NOMO-1 treated with dmso at 0.1 percent for 144 hours (cell line): Measurements from ENCODE around the gene CPVL.
"Not testable (repeated sequence)": the region's sequence is repeated elsewhere in the genome, so short reads cannot be mapped to it uniquely, and the experiment has no call there.

Experiments used
- DNase-seq: peaks from one replicate; lab custom pipeline; 2025; ENCODE audit not compliant: unreplicated experiment; lab: John Stamatoyannopoulos, UW

The CPVL gene

DNA sequence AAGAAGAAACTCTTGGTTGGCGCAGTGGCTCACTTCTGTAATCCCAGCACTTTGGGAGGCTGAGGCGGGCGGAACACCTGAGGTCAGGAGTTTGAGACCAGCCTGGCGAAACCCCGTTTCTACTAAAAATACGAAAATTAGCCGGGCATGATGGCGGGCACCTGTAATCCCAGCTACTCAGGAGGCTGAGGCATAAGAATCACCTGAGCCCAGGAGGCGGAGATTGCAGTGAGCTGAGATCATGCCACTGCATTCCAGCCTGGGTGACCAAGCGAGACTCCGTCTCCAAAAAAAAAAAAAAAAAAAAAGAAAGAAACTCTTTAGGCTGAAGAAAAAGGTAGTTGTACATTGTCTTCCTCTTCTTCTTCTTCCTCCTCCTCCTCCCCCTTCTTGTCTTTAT lies 53.2 kb downstream of the CPVL start:
- DNase-seq = not testable (repeated sequence)

DNA sequence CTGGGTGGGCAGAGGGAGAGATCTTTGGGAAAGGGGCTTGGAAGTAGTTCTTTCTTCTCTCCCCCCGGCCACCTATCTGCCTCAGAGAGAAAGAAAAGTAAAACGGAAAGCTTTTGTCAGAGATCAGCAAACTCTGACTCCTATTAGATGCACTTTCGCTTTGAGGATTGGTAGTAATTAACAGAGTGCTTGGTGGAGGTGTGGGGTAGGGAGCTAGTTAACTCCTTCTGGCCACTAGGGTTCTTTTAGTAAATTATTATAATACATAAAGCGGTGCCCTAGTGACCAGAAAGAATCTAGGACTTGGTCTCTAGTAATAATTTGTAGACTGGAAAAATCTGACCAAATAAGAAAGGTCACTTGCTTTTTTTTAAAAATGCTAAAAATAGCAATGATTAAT lies 54.6 kb downstream of the CPVL start:
- no peak for DNase-seq

DNA sequence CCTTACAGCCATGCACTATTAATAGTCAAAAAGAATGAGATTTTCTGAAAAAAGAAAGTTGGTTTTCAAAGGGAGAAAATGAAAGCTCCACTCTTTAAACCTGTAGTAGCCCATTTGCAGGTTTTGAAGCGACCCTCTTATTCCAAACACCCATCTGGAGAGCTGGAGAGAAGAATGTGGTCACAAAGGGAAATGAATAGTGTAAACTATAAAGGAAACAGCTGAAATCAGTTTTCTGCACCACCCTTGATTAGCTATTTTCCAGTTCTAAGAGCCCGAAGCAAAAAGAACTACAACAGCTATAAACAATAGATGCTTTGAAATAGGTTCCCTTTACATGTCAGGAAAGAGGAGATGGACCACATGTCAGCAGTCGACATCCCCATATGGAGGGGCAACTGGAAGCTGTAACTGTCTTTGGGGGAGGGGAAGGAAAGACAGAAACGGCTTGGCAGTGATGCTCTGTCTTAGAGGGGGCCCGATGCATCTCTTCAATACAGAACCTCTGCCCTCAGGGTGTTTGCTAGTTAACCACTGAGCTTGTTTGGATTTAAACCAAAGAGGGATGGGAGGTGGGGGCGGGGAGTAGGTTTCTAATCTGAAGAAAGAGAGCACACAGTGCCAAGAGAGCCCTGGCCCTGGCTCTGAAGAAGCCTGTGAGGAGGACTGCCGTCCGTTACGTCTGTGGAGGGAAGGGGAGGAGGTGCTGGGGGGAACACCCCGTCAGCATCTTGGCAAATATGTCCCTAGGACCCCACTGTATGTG lies 55.3 kb downstream of the CPVL start:
- DNase-seq = no peak

DNA sequence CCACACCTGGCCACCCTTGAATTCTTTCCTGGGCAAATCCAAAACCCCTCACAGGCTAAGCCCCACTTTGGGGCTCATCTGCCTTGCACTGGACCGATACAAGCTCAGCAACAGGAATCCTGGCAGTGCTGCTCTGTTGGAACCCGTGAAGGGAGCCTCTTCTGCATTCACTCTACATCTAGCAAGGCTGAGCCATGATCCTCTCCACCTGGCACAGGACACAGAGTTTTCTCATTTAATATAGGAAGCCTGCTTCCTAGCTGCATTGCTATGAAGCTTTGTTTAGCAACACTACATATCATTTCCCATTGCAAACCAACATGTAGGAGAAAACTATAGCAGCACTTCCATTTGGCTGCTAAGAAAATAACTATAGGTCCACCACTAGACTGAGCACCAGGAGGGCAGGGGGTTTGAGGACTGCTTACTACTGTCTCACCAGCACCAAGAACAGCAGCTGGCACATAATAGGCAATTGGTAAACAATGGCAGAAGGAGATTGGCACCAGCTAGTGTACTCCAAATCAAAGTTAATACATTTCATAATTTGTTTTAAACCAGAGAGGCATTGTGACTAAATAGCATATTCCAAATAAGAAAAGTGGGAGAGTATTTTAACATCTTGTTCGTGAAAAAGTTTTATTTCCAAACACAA lies 56.1 kb downstream of the CPVL start:
- no peak for DNase-seq

DNA sequence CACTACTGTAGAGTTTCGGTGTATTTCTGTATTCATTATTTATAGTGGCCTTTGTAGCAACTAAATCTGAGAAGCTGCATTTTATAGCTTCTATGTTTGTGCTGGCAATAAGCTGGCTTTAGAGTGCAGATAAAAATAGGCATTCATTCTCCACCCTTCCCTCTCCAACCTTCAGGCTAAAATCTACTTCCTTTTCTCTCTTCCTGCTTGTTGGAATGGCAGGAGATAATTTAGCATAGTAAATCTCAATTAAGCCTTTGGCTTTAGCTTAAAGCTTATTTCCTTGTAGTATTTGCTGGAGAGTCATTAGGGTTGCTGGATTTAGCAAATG lies 58.5 kb downstream of the CPVL start:
- no peak for DNase-seq

DNA sequence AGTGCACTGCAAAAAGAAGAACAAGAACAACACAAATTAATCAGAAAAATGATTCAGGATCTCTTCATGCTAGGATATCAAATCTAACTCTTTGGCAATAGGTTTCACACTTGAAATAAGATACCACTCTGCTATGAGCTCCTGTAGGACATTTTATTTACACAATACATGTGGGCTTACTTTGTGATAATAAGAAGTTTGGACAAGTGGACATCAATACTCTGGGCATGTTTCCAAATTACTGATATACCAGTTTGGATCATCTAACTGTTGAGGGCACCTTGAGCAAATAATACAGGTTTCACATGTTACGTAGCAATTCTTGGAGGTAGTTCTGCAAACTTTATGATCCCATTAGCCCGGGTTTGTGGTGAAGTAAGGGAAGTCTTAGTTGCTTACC lies 59.8 kb downstream of the CPVL start:
- DNase-seq = no peak

DNA sequence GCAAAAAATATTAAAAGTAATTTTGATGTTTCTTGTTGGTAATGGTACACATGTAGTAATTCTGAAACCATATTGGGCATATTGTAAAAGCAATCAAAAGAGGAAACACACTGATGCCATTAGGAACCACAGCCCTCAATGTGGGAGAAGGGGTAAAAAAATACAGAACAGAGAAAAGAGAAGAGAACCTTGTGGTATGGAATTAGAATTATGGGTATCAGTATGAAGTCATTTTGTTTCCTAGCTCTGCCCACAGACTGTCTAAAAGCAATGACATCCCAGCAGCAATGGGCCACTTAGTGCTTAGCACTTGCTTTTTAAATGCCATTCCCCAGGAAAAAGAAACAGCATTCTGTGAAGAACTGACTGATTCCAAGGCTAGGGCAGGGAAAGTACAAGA lies 61.5 kb downstream of the CPVL start:
- peak; percentile 81 for DNase-seq

DNA sequence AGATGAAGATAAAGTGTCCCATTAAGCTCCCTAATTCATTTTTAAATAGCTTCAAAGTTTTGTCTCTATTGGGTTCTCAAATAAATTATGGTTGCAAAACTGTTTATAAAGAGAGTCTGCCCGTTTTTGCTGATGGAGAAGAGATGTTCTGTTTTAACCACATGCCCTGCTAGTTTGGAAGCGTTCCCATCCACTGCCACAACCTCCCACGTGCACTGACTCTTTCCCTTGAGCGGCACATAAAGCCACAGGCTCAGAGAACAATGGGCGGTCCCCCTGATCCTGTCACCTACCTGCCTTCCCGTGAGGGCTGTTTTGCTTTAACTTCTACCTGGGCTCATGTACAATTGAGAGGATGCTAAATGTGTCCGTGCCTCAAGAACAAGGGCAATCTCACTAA lies 65.5 kb downstream of the CPVL start:
- no peak for DNase-seq

DNA sequence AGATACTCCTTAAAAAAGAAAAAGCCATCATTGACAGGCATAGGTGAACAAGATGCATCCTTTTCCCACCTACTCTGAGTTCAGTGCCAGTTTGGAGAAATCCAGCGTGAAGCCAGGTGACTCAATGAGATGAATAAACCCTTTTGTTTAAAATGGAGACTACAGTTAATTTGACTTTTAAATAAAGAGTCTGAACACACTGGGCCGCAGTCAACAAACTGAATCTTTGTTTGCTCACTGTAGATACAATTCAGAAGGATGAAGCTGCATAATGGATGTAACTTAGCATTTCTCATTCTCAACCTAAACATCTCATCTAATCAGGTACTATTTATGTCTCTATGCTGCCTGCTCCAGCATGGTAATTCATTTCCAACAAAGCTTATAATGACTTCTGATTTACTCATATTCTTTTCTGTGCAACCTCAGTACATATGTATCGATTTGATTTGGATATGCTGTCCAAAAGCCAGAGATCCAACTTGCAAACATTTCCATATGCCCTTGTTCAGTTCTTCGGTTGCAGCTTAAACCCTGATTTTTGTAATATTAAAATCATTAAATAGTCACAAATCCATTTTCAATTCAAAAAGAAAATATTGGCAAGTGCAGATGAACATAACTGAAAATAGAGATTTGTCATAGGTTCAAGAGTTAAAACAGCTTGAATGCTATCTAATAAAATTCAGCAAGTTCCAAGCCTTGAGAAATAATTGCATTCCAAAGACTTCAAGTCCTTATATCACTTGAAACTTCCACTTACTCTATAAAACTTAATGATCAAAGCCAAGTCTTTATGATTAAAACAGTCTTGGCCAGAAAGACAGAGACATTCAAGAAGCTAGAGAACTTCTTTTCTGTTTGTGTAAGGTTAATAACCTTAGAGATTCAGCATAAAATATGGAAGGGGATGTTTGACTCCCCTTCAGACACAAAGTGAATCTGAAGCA lies 67.8 kb downstream of the CPVL start:
- no peak for DNase-seq

DNA sequence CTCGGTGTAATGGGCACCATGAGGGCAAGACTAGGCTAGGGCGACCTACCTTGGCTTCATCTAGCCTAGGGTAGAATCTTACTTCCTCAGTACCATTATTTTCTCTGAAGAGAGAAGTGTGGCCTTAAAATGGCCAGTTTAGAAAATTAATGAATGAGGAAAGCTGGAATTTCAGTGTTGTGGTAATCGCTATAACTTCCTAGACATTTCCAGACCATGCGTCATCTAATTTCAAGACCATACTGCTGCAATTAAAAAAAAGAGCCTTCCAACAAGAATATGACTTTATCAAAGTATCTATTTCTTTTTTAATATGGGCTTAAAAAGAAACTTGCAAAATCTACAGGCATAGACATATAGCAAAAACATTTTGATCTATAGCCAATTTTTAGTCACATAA lies 68.5 kb downstream of the CPVL start:
- DNase-seq = no peak

DNA sequence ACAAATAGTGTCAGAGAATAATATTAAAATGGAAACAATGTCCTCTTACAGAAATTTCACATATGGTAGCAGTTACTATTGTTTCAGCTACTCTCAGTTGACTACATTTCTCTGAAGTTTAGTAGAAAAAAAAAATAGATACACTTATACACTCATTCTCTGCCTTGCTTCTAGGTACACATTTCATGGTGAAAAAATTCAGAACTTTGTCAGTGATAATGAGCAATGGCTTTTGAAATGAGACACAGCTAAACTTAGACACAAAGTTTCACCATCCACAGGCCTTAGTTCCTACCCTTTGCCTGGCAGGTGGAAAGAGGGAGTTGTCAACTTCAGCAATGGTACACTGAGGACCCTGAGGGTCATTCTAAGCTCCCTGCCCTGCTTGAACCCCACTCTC lies 69.2 kb downstream of the CPVL start:
- no peak for DNase-seq

DNA sequence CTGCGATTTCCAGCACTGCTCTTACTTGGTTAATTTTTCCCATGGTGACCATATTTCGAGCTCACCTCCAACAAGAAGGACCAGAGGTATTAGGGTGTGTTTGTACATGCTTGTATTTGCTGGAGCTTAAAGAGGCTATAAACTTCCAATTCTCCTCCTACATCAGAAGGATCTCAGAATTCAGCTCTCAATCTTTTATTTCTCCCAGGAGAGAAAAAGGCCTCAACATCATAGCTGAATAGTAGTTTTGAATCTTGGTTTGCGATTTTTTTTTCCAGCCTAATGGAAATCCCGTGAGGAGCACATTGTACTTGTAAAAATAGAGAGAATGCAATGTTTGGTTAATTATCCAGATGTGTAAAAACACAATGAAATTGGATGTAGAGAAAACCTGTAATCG lies 69.7 kb downstream of the CPVL start:
- DNase-seq = no peak

DNA sequence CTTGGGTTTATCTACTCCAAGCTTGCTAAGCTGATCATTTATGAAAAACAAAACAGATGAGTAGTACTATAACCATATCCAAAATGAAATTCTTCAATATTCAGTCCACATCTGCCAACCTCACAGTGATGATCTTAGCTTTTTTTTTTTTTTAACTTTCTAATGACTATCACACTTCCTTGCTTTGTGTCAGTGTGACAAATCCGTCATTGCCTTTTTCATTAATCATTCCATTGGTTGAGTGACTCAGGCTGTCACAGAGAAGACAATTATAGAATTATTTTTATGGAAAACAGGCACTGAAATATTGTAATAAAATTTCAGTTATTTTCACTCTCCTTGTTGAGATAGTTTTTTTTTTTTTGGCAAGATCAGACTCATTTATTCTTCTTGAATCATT lies 70.7 kb downstream of the CPVL start:
- no peak for DNase-seq

DNA sequence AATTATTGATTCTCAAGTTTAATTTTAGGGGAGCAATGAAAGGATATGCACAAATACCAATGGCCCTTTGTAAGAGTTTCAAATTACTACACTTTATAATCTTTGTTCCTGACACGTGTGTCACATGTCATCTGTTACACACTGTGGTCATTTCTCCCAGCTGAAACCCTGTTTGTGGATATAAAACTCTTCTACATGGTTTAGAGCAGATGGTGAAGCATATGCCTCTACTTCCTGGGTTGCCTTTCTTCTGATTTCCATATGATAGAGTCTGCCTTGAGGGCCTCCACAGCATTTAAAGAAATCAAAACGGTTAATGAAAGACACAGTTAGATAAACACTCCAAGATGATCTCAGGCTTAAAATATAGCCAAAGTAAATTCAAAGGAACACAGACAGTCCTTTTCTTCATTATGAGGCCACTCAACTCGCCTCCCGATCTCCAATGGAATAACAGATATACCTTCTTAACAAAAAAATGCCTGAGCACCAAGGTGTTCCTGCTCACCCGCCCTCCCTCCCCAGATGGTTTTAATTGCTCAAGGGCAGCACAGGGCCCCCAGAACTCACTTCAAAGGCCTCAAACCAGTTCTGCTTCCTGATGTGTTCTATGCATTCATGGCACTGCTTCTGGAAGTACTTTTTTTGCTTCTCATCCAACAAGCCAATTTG lies 75.0 kb downstream of the CPVL start:
- no peak for DNase-seq

DNA sequence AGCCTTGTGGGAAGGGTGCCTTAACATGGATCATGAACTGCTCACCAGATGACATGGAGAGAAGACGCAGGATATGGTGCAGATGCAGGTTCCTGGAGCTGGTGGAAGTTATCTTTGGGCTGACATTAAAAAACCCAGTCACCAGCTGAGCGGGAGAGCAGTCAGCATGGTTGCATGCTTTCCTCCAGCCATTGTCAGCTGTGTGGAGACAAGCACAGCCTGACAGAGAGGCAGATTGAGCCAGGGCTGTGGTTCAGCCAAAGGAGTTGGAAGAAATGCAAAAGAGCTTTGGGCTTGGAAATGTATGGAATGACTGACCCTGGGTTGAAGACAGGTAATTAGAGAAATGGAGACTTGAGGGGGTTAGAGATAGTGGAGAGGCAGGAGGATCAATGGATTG lies 79.7 kb downstream of the CPVL start:
- no peak for DNase-seq

DNA sequence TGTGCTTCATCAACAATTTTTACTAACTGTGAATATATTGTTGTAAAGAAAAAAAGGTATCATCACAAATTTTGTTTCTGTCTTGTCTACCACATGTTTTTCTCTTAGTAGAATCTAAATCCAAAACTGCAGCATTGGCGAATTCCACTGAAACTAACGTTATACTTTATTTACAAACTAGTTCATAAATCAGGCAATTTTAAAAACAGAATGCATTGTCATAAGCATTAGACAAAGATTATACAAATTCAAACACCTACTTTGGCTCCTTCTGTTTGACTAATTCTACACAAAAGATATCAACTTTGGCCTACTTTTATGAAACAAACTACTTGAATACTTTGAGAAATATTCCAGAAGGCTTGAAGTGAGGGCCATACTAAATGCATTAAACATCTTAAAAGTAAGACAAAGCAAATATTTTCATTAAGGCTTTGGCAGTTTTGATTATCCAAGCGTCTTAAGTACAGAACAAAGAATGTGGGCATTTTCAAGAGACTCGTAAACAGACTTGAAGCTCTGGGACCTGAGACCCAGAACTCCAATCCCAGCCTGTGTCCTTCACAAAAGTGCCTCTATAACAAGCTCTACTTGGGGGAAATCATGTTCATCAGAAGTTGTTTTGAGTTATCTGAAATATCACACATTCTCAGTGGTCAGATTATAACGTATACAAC lies 81.0 kb downstream of the CPVL start:
- DNase-seq = no peak

DNA sequence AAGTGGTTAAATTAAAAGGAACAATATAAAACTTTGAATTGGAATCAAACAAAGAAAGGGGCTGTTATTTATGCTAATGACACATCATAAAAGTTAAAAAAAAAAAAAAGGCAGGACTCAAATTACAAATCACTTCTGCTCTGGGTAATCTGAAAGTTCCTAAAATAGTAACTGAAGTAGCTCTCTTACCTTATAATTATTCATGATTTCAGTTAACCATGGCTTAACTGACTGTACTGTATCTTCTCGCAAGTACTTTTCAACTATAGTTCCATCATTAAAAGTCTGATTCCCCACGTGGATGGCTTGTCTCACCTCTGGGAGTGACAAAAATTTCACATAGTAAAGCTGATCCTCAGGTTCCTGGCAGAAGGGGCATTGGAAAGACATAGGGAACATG lies 82.5 kb downstream of the CPVL start:
- no peak for DNase-seq

DNA sequence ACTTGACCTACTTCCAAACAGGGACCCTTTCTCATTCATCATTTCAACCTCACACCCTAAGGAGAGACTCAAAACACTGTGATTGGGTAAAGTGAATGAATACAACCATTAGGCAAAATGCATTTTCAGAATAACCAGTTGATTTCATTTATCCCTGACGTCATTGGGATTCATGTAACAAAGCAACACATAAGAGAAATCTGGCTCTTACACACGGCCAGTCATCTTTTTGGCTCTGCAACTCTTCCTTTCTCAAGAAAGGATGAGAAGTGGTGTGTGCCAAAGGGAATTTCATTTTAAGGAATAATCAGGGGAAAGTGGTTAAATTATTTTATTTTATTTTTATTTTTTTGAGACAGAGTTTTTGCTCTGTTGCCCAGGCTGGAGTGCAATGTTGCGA lies 83.1 kb downstream of the CPVL start:
- no peak for DNase-seq

DNA sequence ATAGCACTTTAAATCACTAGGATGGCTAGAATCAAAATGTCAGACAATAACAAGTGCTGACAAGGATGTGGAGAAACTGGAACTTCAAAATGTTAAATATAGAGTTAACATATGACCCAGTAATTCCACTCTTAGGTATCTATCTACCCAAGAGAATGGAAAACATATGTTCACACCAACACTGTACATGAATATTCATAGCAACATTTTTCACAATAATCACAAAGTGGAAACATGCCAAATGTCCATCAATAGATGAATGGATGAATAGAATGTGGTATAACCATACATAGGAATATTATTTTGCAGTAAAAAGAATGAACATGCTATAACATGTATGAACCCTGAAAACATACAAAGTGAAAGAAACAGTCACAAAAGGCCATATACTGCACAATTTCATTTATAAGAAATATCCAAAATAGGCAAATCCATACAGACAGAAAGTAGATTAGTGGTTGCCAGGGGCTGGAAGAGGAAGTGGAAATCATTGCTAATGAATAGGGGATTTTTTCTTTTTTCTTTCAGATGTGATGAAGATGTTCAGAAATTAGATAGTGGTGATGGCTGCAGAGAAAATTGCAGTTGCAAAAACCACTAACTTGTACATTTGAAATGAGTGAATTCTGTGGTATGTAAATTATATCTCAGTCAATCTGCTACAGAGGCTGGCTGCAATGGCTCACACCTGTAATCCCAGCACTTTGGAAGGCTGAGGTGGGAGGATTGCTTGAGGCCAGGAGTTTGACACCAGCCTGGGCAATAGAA lies 93.0 kb downstream of the CPVL start:
- no peak for DNase-seq

DNA sequence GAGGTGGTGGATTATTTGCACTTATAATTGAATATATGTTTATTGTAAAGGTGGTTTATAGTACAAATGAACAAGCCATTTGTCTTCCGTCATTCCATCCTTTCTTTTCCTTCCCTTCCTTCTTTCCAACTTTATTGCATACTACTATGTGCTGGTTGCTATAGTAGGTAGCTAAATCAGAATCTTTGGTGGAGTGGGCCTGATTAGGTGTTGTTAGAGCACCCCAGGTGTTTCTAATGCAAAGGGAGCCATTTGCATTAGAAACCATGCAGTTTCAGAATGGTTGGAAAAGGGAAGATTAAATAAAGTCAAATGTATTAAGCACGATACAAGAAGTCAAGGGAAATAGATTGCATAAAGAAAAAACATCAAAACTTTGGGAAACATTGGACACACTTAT lies 99.4 kb downstream of the CPVL start:
- no peak for DNase-seq
